Gastroesophageal sphincter (tissue), 3 donors: ENCODE data around the gene GAS2L2.

Experiments used
- CTCF ChIP-seq, 4 experiments: fragments of 200-600 bp in 2 of 4; fragments of 450-650 bp in 2 of 4; sonication (generic) in 1 of 4; IDR thresholded peaks; one replicate each; pipeline ENCODE4 v1.5.1; 2017 to 2019; ENCODE audit warnings: antibody characterized with exemption in 4 of 4, mild to moderate bottlenecking in 2 of 4, moderate library complexity in 2 of 4
- EP300 ChIP-seq: sonication (generic); formaldehyde crosslinking; IDR thresholded peaks from one replicate; pipeline ENCODE4 v1.6.1; 2017; ENCODE audit warnings: antibody characterized with exemption, mild to moderate bottlenecking
- POLR2A ChIP-seq, 2 donors: fragments of 450-650 bp; IDR thresholded peaks; one replicate each; pipeline ENCODE4 v1.6.1; 2017; ENCODE audit warnings: antibody characterized with exemption in 2 of 2, mild to moderate bottlenecking in 2 of 2, moderate library complexity in 1 of 2
- POLR2AphosphoS5 ChIP-seq: sonication (generic); formaldehyde crosslinking; IDR thresholded peaks from one replicate; pipeline ENCODE4 v1.6.1; 2017; ENCODE audit warnings: antibody characterized with exemption

- TF ChIP-seq CTCF (IDR thresholded peaks at IDR 0.05) (no peak), POLR2A (IDR thresholded peaks at IDR 0.05) (no peak), POLR2AphosphoS5 (no peak), EP300 (no peak)
These were observed 9.3 kb downstream of the GAS2L2 start for GRCh38 chr17:35743626-35744328.
